ENCODE measurements around the gene RGL4.

Gene RGL4

DNA sequence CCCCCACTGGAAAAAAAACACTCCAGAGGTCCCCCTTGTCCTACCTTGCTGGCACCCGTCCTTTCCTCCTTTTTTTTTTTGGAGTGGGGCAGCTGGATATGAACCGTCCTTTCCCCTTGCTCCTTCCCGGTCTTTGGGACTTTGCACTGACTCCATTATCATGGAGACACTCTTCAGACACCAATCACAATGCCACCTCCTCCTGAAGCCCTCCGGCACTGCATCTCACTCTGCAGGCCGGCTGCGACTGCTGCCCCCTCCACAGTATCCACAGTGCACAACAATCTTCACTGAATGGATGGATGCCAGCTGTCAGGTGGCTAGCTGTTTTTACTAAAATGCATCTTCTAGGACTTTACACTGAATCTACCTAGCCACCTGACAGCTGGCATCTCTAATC, 12.7 kb upstream of the RGL4 start:
- DNase-seq (ENCODE audit: low read depth): no peak

DNA sequence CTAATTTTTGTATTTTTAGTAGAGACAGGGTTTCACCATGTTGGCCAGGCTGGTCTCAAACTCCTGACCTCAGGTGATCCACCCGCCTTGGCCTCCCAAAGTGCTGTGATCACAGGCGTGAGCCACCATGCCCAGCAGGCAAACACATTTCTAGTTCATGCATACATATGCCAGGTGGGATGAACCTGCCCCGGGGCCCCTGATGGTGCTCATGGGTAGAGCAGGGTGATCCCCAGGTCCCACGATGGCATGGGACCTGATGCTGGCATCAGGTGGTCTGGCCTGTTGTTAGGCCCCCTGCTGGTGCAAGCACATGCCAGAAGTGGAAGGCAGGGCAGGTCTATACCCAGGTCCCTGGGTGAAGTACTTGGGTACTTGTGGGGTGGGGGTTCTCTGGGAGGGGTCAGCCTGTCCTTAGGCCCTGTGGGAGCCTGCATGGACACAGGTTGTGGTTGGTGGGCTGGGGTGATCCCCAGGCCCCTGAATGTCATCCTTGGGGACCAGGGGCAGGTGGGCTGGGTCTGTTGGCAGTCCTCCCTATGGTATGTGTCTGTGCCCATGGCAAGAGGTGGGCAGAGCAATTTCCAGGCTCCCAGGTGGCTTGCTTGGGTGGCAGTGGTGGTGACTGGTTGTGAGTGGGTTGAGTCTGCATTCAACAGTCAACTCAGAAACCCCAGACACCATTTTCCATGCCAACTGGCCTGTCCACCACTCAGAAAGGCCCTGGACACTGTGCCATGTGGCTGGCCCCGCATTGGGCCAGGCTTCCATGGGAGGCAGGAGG, 9.6 kb upstream of the RGL4 start:
- DNase-seq (ENCODE audit: low read depth): no peak

DNA sequence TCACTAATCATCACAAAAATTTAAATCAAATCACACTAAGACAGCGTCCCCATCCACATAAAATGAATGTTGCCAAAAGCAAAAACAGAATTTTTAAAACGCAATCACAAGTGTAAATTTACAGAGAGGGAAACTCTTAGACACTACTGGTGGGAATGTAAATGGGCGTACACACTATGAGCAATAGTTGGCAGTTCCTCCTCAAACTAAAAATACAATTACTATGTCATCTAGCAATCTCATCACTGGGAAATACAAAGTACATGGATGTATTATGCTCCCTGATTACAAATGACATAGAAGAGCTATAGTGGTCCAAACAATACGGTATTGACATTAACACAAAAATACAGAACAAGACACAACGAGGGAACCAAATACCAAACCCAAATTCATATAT, 8.7 kb upstream of the RGL4 start:
- no peak for DNase-seq (ENCODE audit: low read depth)

DNA sequence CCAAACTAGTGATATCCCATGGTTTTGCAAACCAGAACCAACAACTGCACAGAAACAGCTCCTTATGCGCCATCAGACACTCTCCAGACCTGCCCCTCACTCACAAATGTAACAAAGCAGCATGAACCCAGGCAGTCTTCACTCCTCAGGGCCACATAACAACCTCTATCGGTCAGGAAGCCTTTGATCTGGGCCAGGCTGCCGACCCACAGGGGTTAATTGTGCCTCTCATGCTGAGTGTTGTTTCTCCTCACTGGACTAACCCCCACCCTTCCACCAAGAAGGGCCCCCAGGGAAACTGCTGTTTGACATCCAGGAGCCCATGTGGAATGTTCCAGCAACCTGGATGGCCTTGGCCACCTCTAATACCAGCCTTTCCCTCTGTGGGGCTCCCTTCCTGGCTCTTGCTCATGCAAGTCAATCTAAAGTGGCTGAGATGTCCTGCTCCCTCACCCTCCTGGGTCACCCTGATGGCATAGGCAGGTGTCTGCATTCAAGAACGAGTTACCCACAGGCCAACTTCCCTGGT, 7.9 kb upstream of the RGL4 start:
- no peak for DNase-seq (ENCODE audit: low read depth)

DNA sequence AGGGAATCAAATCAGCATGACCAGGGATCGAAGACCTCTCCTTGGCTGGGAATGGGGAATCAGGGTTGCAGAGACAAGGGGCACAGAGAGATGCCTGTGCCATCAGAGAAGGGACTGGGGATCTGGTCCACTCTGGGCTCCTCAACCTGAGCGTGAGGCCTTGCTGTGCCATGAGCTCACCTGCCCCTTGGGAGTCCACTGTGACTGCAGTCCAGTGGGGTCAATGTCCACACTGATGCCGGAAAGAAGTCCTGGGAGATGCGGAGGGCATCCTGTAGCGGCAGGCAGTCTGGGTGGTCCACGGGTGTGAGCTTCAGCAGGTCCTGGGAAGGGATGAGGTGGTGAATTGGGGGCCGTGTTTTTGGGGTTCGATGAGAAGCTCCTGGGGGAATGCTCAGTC, 7.3 kb upstream of the RGL4 start:
- DNase-seq (ENCODE audit: low read depth): no peak

DNA sequence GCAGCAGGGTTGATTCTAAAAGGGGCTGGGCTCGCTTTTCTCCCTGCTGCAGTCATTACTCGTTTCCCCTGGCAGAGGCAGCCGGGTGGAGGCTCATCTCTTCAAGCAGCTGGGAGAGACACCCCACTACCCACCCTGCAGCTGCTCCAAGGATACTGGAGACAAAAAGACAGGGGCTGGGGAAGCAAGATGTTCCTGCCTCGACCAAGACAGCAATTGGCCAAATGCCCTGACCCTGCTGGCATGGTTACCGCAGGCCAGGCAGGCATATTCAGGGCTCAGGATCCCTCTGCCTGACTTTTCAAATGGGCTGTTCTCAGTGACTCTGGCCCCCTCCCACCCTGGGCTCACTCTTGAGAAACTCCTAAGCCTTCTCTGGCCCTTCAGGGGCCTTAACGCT, 6.8 kb upstream of the RGL4 start:
- DNase-seq (ENCODE audit: low read depth): no peak

DNA sequence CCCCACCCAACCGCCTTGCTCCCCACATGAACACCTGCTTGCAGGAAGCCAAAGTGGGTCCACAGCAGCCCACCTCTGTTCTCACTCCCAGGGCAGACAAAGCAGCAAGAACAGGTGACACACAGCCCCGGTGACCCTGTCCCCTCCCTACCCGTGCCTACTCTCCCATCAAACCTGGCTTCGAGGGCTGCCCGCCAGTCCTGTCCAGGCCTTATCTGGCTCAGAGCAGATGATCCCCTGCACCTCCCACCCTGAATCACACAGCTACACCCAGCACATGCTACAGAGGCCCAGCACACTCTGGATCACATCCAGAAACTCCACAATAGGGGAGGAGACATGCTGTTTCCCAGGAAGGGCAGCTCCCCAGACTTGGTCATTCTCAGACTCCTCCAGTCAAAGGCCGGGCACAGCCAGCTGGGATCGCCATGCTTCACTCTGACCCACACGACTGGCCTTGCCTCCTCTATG, 6.2 kb upstream of the RGL4 start:
- DNase-seq (ENCODE audit: low read depth): no peak

DNA sequence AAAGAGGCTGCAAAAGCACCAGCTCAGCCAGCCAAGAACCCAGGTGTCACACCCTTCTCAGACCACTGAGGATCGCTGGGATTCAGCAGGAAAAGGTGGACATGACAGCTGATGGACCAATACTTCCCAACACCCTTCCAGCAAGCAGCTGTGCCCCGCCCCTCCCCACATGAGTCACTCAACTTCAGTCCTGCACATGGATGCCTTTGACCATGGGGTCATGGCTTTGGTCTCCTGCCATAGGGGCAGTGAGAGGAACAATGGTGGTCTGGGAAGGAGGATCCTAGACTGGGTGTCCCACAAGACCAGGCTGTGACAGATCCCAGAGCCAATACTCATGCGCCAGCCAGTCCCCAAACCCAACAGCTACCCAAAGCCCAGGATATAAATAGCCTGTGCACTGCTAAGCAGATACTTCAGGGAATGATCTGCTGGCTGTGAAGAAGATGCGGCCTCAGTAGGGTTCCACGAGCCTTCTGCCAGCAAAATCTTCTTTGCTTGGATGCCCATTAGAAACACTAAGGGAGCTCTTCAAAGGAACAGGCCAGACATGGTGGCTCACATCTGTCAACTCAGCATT, 5.5 kb upstream of the RGL4 start:
- DNase-seq (ENCODE audit: low read depth): no peak

DNA sequence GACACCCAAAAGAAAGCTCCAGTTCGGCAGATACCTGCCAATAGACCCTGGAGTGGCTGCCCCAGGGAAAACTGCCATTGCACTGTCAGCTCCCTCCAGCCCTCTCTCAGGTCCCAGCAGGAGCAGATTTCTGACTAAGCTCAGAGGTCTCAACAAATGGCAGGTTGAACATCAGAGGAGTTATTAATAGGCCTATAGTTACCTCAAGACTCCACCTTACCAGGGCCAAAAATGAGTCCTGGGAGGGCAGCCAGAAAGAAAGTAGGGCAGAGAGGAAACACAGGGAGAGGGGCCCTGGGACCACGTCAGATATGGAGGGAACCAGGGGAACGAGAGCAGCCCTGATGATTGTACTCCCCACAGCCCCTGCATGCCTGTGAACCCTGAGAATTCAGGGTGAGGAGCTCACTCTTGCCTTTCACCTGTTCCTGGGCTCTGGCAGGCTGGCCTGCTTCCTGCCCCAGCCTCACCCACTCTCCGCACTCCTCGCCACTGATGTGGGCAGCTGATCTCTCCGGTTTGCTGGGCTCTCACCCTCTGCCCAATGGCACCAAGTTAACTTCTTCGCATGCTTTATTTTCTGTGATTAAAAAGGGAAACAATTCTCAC, 4.3 kb upstream of the RGL4 start:
- no peak for DNase-seq (ENCODE audit: low read depth)

DNA sequence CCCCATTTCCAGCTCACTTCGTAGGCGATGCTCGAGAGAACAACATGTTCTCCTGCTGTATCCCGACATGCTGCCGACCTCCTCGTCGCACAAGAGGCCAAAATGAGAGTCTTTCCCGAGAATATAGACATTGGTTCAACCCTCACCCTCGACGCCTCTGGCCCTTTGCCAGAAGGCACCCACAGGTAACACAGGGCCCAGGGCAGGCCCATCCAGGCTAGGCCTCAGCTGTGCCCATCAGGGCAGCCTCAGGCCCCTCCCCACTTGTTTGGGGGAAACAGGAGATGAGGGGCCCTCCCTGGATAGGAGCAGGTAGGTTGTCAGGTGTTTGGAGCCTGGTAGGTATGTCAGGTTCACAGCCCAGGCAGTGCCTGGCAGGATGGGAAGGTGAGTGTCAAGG, 2.7 kb upstream of the RGL4 start:
- DNase-seq (ENCODE audit: low read depth): no peak

DNA sequence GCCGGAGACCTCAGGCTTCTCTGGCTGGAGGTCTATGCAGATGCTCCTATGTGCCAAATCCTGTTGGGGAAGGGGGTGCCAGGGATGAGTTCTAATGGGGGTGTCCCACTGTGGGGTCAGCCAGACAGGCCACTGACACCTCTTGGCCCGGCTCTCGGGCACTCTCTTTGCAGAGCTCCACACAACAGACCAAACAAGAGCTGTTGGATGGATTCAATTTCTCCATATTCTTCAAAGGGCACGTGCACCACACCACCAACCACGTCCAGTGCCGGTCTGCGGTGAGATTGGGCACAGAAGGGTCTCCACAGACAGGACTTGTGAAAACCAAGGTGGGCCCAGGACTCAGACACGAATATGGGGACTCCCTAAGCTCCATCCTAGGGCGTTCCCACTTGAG, 2.2 kb upstream of the RGL4 start:
- no peak for DNase-seq (ENCODE audit: low read depth)

DNA sequence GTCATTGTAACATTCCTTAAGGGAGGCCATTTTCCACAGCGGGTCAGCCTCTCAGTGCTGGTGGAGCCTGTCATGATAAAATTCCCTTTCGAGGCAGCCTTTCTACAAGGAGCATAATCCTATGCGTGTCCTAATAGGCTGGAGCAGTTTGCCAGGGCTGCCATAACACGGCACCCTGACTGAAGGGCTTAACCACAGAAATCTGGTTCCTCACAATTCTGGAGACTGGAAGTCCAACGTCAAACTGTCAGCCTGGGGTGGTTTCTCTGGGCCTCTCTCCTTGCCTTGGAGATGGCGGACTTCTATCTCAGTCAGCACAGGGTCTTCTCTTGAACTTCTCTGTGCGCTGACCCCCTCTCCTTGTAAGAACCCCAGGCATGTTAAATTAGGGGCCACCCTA, 1.4 kb upstream of the RGL4 start:
- DNase-seq (ENCODE audit: low read depth): no peak

DNA sequence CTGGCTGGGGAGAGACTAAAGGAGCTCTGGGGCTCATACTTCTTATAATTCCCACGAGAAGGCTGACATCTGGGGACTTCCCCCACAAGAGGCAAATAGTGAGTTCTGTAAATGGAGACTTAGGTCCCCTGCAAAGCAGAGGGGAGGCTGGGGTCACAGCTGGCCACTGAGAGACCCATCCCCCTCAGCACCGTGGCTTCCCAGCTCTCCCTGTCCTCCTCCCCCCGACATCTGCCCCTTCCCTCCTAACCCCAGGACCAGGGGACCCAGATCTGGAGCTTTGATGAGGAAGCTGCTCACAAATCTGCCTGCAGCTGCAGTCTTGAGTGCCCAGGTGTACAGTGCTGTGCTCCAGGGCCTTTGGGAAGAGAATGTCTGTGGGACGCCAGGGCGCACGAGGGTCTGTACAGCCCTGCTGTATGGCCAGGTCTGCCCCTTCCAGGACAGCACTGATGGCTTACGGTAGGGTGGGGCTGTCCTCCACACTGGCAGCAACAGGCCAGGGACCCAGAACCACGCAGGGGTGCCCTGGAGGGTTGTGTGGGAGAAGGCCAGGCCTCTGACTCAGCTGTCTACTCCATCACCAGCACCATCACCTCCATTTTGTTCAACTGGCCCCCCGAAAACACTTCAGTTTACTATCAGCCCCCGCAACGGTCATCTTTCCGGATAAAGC, 1.1 kb downstream of the RGL4 start:
- no peak for DNase-seq (ENCODE audit: low read depth)

DNA sequence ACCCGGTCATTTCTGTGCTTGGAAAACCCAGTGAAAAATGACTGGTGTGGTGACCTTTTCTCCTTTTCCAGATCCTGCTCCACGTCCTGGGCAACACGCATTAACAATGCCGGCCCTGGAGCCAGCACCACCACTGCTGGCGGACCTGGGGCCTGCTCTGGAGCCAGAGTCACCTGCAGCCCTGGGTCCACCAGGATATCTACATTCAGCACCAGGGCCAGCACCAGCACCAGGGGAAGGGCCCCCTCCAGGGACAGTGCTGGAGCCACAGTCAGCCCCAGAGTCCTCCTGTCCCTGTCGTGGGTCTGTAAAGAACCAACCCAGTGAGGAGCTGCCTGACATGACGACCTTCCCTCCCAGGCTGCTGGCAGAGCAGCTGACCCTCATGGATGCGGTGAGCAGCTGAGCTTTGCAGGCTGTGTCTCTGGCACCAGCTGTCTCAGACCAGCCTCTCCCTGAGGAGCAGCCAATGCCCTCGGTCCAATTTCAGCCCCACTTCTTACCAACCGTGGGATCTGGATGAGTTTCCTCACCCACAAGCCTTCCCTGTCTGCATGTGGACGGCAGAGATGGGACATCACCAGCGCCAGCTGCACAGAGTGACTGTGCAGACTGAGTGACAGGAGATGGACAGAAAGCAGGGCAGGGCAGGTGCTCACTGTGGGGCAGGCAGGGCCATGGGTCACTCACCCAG, 1.9 kb downstream of the RGL4 start:
- no peak for DNase-seq (ENCODE audit: low read depth)

DNA sequence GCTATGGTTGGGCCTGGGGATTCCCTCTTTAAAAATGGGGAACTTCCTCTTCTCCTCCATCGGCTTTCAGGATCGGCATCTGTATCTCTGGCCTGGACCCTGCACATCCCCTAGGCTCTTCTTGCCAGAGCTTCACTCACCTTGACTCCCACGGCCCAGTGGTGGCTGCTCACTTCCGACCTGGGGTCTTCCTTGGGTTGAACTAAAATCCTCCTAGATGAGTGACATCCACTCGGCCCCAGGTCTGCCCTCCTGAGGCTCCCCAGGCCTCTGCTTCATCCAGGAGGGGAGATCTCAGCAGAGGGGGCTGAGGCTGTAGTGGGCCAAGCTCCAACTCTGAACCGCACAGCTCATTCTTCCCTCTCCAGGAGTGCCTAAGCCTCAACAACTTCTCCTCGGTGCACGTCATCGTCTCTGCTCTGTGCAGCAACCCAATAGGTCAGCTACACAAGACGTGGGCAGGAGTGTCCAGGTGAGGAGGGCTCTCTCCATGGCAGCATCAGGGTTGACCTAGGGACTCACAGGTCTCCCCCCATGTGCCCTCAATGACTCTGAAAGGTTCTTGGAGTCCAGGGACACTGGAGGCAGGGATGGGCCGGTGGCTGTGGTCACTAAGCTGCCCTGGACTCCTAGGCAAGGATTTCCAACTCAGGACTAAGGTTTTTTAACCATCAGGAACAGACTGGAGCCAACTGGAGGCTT, 3.3 kb downstream of the RGL4 start:
- no peak for DNase-seq (ENCODE audit: low read depth)

DNA sequence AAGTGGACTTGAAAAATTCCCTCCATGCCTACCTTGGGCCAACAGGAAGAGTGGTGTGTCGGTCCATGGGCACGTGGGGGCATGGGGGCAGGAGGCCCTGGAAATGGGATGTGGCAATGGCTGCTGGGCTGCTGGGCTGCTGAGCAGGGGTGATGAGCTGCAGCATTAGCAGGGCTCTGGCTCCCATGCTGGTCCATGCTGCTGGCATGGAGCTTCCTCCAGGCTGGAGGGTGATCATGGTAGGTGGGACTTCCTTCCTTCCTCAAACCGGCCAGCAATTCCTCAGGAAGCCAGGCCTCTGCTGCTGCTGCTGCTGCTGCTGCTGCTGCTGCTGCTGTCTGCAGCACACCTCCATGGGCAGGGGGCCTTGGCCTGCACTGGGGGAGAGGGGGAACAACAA, 4.3 kb downstream of the RGL4 start:
- DNase-seq (ENCODE audit: low read depth): no peak

DNA sequence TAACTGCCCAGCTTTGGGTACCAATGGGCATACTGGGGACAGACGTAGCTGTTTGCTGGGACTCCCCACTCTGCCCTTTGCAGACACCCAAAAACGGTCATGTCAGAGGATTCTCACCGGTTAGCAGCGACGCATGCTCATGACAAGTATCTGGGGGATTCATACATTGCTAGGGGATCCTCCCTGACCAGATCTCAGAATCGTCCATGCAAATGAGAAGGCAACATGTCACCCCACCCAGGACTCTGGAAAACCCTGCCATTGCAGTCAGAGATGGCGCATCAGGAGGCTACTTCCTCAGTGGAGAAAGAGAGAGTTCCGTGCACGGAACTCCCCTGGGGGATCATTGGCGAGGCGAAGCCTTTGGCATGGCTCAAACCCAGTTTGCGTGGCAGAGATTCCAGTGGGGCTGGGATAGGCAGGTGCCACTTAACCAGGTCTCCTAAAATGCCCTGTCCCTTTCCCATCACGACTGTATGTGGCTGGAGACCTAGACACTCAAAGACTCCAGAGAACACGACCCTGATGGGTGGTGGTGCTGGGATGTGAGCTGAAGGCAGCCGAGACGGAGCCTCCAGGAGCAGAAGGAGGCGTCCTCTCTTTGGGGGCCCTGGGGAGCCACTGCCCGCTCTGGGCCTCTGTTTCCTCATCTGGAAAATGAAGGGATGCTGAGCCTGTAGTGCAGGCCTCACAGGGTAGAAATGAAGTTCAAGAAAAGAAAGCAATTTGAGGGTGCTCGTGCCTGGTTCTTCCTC, 4.9 kb downstream of the RGL4 start:
- DNase-seq (ENCODE audit: low read depth): no peak

DNA sequence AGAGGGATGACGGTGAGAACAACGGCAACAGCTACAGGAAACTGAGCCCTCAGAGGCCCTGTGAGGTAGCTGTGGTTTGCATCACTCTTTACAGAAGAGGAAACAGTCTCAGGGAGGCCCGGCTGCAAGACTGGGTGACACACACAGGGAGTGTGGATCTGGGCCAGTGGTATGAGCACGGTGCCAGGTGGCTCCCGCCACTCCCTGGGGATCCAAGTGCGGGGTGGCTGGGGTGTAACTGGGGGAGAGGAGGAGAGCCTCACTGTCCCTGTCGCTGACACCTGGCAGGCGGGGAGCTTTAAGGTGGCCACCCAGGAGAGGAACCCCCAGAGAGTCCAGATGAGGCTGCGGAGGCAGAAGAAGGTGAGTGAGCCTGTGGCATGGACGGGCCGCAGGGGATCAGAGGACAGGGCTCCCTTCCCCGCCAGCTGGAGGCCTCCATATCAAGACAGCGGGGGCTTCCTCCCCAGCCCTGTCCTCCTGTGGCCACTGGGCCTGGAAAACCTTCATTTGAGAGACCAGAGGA, 5.6 kb downstream of the RGL4 start:
- DNase-seq (ENCODE audit: low read depth): no peak

DNA sequence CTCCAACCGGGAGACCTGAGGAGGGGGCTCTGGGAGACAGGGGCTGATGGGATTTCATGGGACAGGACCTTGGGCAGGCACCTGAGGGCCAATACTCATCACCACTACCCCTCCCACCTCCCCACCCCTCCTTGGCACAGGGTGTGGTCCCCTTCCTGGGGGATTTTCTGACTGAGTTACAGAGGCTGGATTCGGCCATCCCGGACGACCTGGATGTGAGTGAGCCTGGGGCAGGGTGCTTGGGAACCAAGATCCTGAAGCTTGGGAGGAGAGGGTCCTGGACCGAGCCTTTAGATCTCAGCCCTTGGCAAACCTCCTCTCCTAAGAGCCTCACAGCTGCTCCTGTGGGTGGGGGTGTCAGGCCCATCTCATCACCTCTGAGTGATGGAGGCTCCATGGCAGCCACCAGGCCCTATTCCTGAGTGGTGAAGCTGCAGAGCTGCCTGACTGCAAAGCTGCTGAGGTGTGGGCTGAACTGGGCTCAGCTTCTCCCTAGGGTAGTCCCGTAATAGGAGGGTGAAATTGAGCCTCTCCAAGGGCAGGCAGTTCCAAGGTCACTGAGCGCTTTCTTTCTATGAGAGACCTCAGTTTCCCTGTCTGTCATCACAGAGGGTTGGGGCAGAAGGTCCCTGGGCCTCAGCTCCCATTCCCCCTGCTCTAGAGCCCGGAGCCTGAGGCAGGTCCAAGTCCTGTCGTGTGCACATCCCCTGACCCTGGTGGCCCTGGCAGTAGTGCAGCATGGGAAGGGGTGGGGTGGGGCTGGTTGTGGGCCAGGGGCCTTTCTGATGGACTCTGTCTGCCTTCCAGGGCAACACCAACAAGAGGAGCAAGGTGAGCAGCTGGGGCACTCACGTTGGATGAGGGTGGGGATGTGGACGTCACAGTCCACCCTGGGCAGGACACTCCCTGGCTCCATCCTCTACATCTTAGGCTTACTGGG, 6.5 kb downstream of the RGL4 start:
- no peak for DNase-seq (ENCODE audit: low read depth)

Data from fibroblast of the conjunctiva (primary cell).